Testis (tissue), 2 donors: ENCODE data around the gene NET1.

ENCODE experiments used
- CTCF ChIP-seq, 3 experiments: fragments of 450-650 bp in 2 of 3; fragments of 200-600 bp in 1 of 3; sonication (generic) in 1 of 3; IDR thresholded peaks; one replicate each; pipeline ENCODE4 v1.5.1; 2016 to 2019; ENCODE audit warnings: antibody characterized with exemption in 3 of 3, mild to moderate bottlenecking in 2 of 3, moderate library complexity in 1 of 3
- POLR2A ChIP-seq: fragments of 450-650 bp; IDR thresholded peaks from one replicate; pipeline ENCODE4 v1.6.1; 2017; ENCODE audit warnings: antibody characterized with exemption, mild to moderate bottlenecking, moderate library complexity

GRCh38 chr10:5478694-5479305, 66.4 kb downstream of the NET1 start:
- no peak for TF ChIP-seq CTCF (IDR thresholded peaks at IDR 0.05)
- no peak for TF ChIP-seq POLR2A
